GM19043 (cell line): ENCODE data around the gene TRAPPC10.
"Not testable (repeated sequence)": the region's sequence is repeated elsewhere in the genome, so short reads cannot be mapped to it uniquely, and the experiment has no call there.

ENCODE experiments used
- ATAC-seq: cut with Tn5 transposase; IDR thresholded peaks from one replicate; pipeline ENCODE4 v1.9.1; 2021; ENCODE audit warnings: low read depth; ENCODE audit not compliant: unreplicated experiment

The TRAPPC10 gene

DNA sequence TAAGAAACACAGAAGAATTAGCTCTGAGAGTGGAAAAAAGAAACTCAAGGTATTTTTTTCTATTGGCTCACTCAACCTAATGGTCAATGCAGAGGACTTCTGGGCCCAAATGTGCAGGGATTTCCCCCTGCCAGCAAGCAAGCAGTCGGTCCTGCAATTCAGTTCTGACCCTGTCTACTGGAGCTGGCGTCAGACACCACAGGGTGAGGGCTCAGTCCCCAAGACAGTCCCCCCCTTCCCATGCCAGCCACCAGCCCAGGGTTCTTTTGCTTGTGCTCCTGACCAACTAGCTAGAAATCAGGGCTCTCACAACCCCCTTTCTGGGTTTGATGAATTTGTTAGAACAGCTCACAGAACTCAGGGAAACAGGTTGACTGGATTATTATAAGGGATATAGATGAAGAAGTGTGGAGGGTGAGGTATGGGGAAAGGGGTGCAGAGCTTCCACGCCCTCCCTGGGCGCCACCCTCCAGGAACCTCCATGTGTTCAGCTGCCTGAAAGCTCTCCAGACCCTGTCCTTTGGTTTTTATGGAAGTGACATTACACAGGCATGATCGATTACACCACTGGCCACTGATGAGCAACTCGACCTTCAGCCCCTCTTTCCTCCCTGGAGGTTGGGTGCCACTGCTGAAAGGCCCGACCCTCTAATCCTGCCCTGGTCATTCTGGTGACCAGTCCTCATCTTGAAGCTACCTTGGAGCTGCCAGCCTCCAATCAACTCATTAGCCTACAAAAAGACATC lies 72.6 kb downstream of the TRAPPC10 start:
- ATAC-seq: no peak

DNA sequence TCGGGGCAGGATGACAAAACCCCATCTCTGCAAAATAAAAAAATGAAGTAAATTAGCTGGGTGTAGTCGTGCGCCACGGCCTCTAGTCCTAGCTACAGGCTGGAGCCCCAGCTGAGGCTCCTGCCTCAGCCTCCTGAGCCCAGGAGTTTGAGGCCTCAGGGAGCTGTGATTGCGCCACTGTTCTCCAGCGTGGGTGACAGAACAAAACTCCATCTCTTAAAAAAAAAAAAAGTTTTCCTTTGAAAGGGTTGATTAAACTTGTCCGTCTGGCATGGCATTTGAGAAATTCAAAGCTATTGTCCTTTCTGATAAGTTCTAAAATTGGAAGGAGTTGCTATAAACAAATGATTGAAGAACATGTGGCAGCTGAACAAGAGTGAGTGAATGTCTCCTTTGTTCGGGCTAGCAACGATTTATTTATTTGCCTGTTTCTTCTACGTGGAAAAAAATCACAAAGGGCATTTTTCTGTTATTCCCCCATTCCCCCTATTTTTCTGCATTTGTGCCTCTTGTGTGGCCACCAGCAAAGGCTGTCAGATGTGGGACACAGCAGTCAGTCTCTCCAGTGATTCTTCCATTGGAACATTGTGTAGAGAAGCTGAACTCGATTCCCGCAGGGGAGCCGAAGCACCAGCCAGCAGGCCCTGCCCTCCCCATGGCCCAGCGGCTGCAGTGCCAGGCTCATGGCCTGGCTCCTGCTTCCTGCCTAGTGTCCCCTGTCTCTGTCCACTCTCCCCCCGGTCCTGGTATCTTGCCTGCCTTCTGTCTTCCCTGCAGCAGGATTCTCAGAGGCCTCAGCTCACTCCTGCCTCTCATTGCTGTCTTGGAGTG lies 73.6 kb downstream of the TRAPPC10 start:
- no peak for ATAC-seq

DNA sequence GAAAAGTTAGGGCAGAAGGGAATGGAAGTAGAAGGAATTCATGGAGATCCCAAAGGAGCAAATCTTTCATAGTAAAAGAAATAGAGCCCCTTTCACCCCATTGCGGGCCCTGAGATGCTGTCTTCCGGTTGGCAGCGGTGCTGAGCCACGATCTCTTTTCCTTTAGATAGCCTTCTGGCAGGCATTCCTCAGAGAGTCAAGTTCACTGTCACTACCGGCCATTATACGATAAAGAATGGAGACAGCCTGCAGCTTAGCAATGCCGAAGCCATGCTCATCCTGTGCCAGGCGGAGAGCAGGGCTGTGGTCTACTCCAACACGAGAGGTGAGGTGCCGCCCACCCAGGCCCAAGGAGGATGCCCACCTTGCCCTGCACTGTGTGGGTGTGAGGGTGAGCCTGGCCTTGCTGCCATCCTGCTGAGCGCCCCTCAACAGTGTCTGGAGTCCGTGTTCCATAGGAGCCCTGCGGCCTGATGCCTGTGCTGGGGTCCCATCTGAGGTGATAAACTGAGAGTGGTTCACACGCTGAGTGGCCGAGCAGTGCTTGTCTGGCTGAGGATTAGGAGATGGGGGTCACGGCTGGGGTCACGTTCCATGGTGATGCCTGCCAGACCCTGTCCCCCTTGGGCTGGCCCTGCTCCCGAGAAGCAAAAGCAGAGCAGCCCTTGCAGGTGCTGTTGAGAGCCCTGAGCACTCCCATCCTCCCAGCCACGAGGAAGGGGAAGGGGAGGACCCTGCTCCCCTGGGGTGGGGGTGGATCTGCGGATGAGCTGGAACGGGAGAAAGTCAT lies 74.7 kb downstream of the TRAPPC10 start:
- no peak for ATAC-seq

DNA sequence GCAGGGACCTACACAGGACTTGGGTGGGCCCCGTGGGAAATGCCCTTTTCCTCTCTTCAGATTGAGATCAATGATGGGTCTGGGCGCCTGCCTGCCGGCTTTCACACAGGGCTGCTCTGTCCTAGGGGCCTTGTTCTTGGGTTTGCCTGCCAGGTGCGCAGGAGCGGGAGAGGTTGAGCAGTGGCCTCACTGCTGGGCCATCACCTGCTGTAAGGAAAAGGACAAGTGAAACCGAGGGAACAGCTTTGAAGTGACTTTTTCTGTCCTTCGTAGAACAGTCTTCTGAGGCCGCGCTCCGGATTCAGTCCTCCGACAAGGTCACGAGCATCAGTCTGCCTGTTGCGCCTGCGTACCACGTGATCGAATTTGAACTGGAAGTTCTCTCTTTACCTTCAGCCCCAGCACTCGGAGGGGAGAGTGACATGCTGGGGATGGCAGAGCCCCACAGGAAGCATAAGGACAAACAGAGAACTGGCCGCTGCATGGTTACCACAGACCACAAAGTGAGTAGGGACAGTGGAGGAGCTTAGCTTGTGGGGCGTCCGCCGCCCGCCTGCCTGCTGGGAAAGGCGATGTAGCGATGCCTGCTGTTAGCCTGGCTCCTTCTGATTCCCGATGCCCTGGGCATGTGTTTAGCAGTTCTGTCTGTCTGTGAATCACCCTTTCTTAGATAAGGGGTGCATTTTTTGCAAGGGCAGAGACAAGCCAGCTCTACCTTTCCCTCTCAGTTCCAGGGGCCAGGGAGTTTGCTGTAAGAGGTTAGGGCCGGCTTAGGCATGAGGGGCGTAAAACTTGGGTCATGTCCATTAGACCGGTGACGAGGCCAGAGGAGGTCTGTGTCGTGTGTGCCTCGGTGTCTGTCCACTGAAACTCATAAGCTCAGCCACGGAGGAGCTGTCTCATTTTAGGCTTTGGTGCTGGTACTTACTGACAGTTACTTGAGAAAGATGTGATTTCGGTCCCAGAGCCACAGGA lies 75.6 kb downstream of the TRAPPC10 start:
- no peak for ATAC-seq

DNA sequence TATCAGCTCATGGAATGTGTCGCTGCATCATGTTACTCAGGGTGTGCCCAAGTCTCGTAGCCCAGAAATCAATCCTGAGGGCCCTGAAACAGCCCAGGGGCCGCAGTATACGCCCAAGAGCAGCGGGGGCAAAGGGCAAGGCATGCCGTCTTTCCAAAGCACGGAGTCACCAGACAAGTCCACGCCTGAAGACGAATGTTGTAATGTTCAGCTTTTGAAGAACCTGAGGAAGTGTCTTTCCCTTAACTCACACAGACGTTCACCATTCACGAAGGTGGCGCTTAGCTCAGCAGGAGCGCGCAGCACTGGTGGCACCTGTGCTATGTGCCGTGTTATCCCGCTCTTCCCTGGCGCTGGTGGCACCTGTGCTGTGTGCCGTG lies 76.3 kb downstream of the TRAPPC10 start:
- ATAC-seq: no peak

DNA sequence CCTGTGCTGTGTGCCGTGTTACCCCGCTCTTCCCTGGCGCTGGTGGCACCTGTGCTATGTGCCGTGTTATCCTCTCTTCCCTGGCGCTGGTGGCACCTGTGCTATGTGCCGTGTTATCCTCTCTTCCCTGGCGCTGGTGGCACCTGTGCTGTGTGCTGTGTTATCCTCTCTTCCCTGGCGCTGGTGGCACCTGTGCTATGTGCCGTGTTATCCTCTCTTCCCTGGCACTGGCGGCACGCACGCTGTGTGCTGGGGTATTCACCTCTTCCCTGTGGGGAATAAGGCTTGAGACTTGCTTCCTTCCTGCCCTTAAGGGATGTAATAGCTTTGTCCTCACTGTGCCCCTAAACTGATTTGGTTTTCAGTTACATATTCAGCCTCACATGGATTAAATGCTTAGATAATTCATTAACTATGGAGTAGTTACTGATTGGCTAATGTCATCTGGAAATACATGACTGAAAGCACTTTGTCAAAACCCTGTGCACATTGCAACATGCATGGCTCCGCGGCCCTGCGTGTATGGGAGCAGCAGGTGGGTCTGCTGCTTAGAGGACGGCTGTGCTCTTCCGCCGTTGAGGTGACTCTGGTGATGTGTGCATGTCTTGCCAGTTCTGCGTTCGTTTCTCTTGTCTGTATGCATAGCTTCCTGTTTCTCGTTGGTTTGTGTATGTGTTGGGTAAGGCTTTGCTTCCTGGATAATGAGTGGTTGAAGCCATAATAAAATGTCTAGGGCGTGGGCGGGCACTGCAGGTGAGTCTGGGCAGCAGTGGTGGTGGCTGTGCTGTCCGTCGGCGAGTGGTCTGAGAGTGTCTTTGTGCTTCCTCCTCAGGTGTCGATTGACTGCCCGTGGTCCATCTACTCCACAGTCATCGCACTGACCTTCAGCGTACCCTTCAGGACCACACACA lies 77.1 kb downstream of the TRAPPC10 start:
- ATAC-seq: peak; percentile 75

DNA sequence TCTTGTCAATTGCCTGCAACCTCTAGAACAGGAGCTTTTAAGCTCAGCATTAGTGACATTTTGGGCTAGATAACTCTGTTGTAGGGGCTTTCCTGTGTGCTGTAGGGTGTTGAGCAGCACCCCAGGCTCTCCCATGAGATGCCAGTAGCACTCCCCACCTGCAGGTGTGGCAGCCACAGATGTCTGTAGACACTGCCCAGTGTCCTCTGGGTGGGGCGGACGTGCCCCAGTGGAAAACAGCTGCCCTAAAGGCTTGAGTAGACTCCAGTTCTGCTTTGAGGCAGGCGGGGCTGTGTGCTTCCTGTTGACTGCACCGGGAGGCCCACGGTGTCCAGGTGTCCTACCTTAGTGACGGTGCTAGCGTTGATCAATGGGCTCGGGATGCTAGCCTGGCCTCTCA lies 78.2 kb downstream of the TRAPPC10 start:
- no peak for ATAC-seq

DNA sequence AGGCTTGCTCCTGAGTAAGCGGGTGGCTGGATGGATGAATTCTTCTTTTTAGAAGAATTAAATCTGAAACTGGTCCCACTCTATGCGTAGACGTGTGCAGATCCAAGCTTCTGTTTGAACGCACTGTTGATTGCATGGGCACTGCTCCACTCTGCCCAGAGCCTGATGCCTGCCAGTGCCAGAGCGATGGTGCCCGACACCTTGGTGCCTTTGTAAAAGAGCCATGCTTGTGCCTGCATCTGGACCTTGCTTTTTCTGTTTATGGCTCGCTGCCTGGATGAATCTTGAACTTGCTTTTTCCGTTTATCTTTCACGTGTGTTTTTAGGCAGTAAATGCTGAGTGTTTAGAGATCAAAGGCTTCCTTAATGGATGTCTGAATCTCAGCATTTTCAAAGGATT lies 80.1 kb downstream of the TRAPPC10 start:
- no peak for ATAC-seq

DNA sequence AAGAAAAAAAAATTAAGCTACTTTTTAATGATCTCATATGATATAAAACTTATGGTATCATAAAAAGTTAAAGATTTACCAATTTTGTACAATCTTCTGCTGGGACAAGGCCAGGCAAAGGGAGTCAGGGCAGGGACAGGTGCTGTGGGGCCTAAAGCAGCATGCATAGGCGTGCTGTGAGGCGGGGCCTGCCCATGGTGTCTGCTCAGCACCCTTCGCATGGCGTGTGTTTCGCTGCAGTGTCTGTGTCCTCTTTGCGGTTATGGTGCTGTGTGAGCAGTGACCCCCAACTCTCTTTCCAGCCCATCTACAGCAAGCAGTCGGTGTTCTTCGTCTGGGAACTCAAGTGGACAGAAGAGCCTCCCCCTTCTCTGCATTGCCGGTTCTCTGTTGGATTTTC lies 81.7 kb downstream of the TRAPPC10 start:
- ATAC-seq: no peak

DNA sequence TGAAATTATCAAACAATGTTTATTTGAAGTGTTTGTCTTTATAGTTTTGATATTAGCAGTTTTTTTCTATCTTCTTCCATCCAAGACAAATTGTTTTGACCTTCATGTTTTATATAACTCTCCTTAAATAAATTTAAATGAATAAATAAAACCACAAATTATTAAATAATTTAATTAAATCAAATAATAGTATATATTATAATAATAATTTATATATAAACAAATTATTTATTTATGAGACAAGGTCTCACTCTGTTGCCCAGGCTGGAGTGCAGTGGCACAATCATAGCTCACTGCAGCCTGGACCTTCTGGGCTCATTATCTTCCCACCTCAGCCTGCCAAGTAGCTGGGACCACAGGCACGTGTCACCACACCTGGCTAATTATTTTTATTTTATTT lies 82.7 kb downstream of the TRAPPC10 start:
- no peak for ATAC-seq

DNA sequence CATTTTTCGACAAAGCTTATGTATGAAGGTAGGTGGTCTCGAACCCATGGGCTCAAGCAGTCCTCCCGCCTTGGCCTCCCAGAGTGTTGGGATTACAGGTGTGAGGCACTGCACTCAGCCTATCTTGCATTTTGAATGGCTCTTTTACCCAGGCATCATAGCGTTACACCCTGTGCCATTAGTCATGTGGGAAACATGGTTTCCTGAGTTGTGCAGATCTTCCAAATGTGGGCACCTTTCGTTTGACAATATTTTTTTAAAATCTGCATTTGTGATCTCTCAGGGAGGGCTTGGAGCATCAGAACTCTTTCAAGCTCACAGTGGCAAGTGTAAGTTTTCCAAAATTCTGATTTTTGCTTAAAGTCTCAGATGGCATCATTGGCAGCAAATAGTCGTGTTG lies 86.4 kb downstream of the TRAPPC10 start:
- not testable (repeated sequence) for ATAC-seq

DNA sequence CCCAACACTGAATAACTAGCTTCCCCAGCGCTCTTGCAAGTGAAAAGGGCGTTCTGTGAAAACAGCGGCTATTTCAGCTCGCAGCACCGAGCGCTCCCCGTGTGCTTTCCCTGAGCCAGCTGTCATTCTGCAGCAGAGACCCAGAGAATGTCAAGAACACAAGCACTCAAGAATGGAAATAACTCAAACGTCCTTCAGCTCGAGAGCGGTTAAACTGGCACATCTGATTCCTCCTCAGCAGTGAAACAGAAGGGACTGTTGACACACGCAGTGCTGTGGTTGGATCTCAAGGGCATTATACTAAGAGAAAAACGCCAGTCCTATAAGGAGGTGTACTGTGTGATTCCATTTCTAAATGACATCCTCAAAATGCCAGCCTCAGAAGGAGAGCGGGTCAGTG lies 86.9 kb downstream of the TRAPPC10 start:
- ATAC-seq: not testable (repeated sequence)

DNA sequence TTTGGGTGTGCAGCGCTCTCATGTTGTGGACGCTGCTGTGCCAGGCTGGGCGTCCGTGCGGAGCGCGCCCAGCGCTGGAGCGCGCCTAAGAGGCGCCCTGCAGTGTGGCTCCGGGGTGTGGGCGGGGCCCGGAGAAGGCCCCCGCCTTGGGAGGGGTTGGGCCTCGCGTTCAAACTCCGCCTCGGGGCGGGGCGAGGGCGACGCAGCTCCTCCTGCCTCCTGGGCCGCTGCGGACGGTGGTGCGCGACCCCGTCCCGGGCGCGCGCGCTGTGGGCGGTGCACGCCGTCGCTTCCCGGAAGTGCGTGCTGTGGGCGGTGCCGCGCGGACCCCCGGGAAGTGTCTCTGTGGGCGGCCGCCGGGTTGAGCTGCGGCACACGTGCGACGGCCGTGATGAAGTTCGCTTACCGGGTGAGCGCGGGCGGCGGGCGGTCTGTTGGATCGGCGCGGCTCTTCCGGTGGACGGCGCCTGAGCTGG lies 95.0 kb downstream of the TRAPPC10 start, which contains the start of gene PWP2:
PWP2 (plus strand) TSS at position 374 of the 476 bp plus-strand sequence; CDS start at position 392, 18 bp downstream.
- ATAC-seq: not testable (repeated sequence)

DNA sequence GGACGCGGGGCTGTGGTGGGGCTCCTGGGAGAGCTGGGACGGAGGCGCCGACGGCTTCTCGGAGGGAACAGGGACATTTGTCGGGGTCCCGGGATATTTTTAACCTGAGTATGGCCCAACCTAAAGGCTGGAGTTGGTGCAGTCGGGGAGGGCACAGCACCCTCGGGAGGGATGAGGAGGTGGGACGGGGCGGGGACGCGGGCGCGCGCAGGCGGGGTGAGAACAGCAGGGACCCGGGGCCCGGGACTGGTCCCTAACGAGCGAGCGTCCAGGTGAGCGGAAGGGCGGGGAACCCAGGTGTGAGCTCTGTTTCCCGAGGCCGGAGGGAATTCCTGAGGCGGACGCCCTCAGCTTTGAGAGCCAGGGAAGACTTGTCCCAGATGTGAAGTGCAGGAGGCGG lies 95.5 kb downstream of the TRAPPC10 start:
- ATAC-seq: not testable (repeated sequence)

DNA sequence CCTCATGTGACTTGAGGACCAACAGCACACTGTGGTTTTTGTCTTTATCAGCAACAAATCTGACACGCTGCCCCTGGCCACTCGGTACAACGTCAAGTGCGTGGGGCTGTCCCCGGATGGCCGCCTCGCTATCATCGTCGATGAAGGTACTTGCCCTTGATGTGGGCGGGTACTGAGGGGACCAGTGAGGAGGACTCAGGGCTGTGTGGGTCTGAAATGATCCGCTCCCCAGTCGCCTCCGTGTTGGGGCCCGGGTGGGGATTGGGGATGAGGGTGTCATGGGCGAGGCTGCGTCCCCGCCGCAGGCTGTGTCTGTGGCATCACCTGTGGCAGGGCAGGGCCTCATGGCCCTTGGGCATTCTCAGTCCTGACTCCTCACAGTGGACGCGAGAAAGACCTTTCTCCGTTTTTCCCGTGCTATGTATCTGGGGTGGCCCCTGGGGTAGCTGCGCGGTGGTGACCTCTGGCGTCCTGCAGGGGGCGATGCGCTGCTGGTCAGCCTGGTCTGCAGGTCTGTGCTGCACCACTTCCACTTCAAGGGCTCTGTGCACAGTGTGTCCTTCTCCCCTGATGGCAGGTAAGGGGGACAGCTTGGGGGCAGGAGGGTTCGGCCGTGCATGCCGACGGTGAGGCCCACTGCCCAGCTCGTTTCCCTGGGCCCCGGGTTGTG lies 101.7 kb downstream of the TRAPPC10 start:
- ATAC-seq: not testable (repeated sequence)

DNA sequence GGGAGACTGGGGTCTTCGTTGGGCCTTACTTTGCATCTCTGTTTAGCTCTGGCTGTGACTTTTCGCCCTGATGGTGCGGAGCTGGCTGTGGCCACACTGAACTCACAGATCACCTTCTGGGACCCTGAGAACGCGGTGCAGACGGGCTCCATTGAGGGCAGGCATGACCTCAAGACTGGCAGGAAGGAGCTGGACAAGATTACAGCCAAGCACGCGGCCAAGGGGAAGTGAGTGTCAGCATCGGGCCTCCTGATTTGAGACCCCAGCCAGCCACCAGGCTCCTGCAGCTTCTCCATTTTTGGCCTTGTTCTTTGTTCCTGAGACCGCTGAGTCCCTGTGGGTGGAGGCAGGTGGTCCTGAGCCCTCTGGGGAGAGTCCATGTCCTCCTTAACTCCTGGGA lies 110.0 kb downstream of the TRAPPC10 start:
- ATAC-seq: not testable (repeated sequence)

DNA sequence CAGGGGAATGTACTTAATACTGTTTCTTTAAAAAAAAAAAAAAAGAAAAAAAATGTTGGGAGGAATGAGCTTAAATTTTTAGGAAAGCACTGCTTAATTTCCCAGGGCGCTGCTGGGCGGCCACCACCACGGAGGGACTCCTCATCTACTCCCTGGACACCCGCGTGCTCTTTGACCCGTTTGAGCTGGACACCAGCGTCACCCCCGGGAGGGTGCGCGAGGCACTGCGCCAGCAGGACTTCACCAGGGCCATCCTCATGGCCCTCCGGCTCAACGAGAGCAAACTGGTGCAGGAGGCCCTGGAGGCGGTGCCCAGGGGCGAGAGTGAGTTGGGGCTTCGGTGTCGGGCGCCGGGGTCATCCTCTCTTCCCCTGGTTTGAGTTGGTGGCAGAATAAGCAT lies 115.7 kb downstream of the TRAPPC10 start:
- ATAC-seq: not testable (repeated sequence)

DNA sequence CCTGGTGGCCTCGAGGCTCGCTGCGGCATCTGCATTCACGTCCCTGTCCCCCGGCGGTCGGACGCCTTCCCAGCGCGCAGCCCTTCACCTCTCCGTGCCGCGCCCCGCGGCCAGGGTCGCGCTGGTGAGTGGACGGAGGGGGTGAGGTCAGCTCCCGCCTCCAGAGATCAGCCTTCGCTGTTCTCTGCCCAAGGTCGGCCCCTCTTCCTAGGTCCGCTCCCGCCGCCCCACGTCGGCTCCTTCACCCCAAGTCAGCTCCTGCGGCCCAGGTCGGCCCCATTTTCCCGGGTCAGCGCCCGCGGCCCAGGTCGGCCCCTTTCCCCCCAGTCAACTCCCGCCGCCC lies 121.6 kb downstream of the TRAPPC10 start:
- ATAC-seq: not testable (repeated sequence)
